Loucy (cell line): ENCODE data around the gene CRABP2.

Source experiments
- EZH2phosphoT487 ChIP-seq: fragments of 200-600 bp; IDR thresholded peaks from 2 replicates; pipeline ENCODE4 v1.6.1; 2018; ENCODE audit warnings: antibody characterized with exemption, mild to moderate bottlenecking, moderate library complexity, borderline replicate concordance
- TF ChIP-seq, protein P1 (sequence below): fragments of 200-600 bp; sonication (generic); conservative IDR thresholded peaks from 2 replicates; pipeline ENCODE4 v1.5.1; 2014; ENCODE audit warnings: mild to moderate bottlenecking, antibody characterized with exemption, low read length

DNA sequence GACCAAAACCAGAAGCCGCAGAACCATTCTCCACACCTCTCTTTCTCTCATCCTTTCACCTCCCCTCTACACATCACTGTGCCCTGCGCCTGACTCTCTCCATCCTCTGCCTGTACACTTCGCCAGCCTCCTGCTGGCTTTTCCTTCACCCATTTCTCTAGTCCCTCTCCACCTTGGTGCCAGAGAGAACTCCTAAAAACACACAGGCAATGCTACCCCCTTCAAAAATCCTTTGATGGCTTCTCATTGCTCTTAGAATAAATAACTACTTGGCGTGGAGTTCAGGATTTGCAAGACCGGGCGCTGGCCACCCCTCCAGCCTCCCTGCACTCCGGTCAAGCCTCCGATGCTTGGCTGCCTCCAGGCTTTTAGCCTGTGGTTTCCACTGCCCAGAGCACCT is 8.6 kb downstream of the CRABP2 start:
- TF ChIP-seq, protein P1, sequence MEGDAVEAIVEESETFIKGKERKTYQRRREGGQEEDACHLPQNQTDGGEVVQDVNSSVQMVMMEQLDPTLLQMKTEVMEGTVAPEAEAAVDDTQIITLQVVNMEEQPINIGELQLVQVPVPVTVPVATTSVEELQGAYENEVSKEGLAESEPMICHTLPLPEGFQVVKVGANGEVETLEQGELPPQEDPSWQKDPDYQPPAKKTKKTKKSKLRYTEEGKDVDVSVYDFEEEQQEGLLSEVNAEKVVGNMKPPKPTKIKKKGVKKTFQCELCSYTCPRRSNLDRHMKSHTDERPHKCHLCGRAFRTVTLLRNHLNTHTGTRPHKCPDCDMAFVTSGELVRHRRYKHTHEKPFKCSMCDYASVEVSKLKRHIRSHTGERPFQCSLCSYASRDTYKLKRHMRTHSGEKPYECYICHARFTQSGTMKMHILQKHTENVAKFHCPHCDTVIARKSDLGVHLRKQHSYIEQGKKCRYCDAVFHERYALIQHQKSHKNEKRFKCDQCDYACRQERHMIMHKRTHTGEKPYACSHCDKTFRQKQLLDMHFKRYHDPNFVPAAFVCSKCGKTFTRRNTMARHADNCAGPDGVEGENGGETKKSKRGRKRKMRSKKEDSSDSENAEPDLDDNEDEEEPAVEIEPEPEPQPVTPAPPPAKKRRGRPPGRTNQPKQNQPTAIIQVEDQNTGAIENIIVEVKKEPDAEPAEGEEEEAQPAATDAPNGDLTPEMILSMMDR = no peak
- TF ChIP-seq EZH2phosphoT487 = no peak
